ENCODE results near the gene EXOSC1. TPM values are rescaled to one million over a fixed set of nuclear protein-coding genes. Genes with fewer than 3 reads are reported as not detected.

Gene EXOSC1
- polyA plus RNA-seq, 1 donor from 2014 or later: 33.5 TPM

GRCh38 chr10:97494151-97494550 lies 48.3 kb upstream of the EXOSC1 start:
- no peak for TF ChIP-seq SMC3 (conservative IDR thresholded peaks at IDR 0.05; ENCODE audit: poor library complexity)
- TF ChIP-seq CTCF (IDR thresholded peaks at IDR 0.05; ENCODE audit: poor library complexity, severe bottlenecking): no peak
- no peak for TF ChIP-seq EP300 (conservative IDR thresholded peaks at IDR 0.05; ENCODE audit: poor library complexity, severe bottlenecking)
- TF ChIP-seq RAD21 (conservative IDR thresholded peaks at IDR 0.05): no peak
- TF ChIP-seq EZH2 (IDR thresholded peaks at IDR 0.05; ENCODE audit: borderline replicate concordance, insufficient read depth, low read length, poor library complexity, severe bottlenecking): no peak
- TF ChIP-seq POLR2AphosphoS5 (IDR thresholded peaks at IDR 0.05): no peak
- TF ChIP-seq, protein P1, sequence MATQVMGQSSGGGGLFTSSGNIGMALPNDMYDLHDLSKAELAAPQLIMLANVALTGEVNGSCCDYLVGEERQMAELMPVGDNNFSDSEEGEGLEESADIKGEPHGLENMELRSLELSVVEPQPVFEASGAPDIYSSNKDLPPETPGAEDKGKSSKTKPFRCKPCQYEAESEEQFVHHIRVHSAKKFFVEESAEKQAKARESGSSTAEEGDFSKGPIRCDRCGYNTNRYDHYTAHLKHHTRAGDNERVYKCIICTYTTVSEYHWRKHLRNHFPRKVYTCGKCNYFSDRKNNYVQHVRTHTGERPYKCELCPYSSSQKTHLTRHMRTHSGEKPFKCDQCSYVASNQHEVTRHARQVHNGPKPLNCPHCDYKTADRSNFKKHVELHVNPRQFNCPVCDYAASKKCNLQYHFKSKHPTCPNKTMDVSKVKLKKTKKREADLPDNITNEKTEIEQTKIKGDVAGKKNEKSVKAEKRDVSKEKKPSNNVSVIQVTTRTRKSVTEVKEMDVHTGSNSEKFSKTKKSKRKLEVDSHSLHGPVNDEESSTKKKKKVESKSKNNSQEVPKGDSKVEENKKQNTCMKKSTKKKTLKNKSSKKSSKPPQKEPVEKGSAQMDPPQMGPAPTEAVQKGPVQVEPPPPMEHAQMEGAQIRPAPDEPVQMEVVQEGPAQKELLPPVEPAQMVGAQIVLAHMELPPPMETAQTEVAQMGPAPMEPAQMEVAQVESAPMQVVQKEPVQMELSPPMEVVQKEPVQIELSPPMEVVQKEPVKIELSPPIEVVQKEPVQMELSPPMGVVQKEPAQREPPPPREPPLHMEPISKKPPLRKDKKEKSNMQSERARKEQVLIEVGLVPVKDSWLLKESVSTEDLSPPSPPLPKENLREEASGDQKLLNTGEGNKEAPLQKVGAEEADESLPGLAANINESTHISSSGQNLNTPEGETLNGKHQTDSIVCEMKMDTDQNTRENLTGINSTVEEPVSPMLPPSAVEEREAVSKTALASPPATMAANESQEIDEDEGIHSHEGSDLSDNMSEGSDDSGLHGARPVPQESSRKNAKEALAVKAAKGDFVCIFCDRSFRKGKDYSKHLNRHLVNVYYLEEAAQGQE (IDR thresholded peaks at IDR 0.05; ENCODE audit: borderline replicate concordance): no peak
- TF ChIP-seq MXI1 (conservative IDR thresholded peaks at IDR 0.05; ENCODE audit: poor library complexity, severe bottlenecking): no peak
- TF ChIP-seq TAF1 (IDR thresholded peaks at IDR 0.05; ENCODE audit: low read depth): no peak
- no peak overlapping the region for H3K27ac ChIP-seq (ENCODE audit: low read length)
- H3K4me3 ChIP-seq (ENCODE audit: low read length): no peak overlapping the region

GRCh38 chr10:97490592-97490991 lies 44.8 kb upstream of the EXOSC1 start:
- Histone ChIP-seq H3K27ac (ENCODE audit: low read length) (no peak overlapping the region), H3K9me3 (ENCODE audit: low read length) (no peaks in the 10 kb centered on the region), H3K4me3 (ENCODE audit: low read length) (no peak overlapping the region), H3K4me2 (ENCODE audit: low read length) (no peak overlapping the region), H3F3A (ENCODE audit: insufficient read depth, low read length, poor library complexity, severe bottlenecking) (no peaks in the 10 kb centered on the region), H3K9me2 (ENCODE audit: insufficient read depth, low read length) (no peaks in the 10 kb centered on the region), H3K79me2 (replicated peaks; ENCODE audit: insufficient read depth, low read length) (peaks cover 41% of the 10 kb centered on the region), H2AFZ (ENCODE audit: low read depth, low read length) (no peak overlapping the region), H3K27me3 (ENCODE audit: insufficient read depth, low read depth, low read length) (no peaks in the 10 kb centered on the region), H3K9ac (ENCODE audit: low read length) (no peak overlapping the region), H4K20me1 (ENCODE audit: insufficient read depth) (no peaks in the 10 kb centered on the region), H3K36me3 (ENCODE audit: insufficient read depth, low read length) (no peaks in the 10 kb centered on the region)
- TF ChIP-seq POLR2AphosphoS5 (IDR thresholded peaks at IDR 0.05) (no peak), RAD21 (conservative IDR thresholded peaks at IDR 0.05) (no peak), TAF1 (IDR thresholded peaks at IDR 0.05; ENCODE audit: low read depth) (no peak), MXI1 (conservative IDR thresholded peaks at IDR 0.05; ENCODE audit: poor library complexity, severe bottlenecking) (no peak), SMC3 (conservative IDR thresholded peaks at IDR 0.05; ENCODE audit: poor library complexity) (no peak), EP300 (conservative IDR thresholded peaks at IDR 0.05; ENCODE audit: poor library complexity, severe bottlenecking) (no peak), EZH2 (IDR thresholded peaks at IDR 0.05; ENCODE audit: borderline replicate concordance, insufficient read depth, low read length, poor library complexity, severe bottlenecking) (no peak), CTCF (IDR thresholded peaks at IDR 0.05; ENCODE audit: poor library complexity, severe bottlenecking) (no peak)
- TF ChIP-seq, protein P1 (IDR thresholded peaks at IDR 0.05; ENCODE audit: borderline replicate concordance): no peak

More at GRCh38 chr10:97494151-97494550, 48.3 kb upstream of the EXOSC1 start:
- Histone ChIP-seq H3K9me2 (ENCODE audit: insufficient read depth, low read length) (no peaks in the 10 kb centered on the region), H3K27me3 (ENCODE audit: insufficient read depth, low read depth, low read length) (peaks cover 5% of the 10 kb centered on the region), H3K4me2 (ENCODE audit: low read length) (no peak overlapping the region), H3K9ac (ENCODE audit: low read length) (no peak overlapping the region), H3K36me3 (ENCODE audit: insufficient read depth, low read length) (no peaks in the 10 kb centered on the region), H3F3A (ENCODE audit: insufficient read depth, low read length, poor library complexity, severe bottlenecking) (no peaks in the 10 kb centered on the region), H3K9me3 (ENCODE audit: low read length) (no peaks in the 10 kb centered on the region), H2AFZ (ENCODE audit: low read depth, low read length) (no peak overlapping the region), H4K20me1 (ENCODE audit: insufficient read depth) (no peaks in the 10 kb centered on the region), H3K79me2 (replicated peaks; ENCODE audit: insufficient read depth, low read length) (peaks cover 50% of the 10 kb centered on the region)
